ENCODE results near the gene VEGFB. TPM values are rescaled to one million over a fixed set of nuclear protein-coding genes. Genes with fewer than 3 reads are reported as not detected.

Gene VEGFB
- total and polyA plus RNA-seq, 2 of the 4 experiments (the other 2 are of a cell fraction), result 3.0 to 25.1 TPM

GRCh38 chr11:64243236-64243854 is 9.0 kb downstream of the VEGFB start:
- ATAC-seq (ENCODE audit: low read depth) (no peak), DNase-seq (no peak)
- no peak overlapping the region; a peak in 1 of 4 replicates for H4K8ac ChIP-seq (ENCODE audit: low read depth in 2 of 2, low read length in 2 of 2)
- H3K4me3 ChIP-seq (ENCODE audit: insufficient read depth, low read depth, low read length), result no peak overlapping the region
- H3K27ac ChIP-seq (ENCODE audit: insufficient read depth, low read length), result no peak overlapping the region; the same call in 1 of the 2 replicates
- no peak overlapping the region for H2BK15ac ChIP-seq (ENCODE audit: low read depth, low read length)
- H2BK120ac ChIP-seq (ENCODE audit: low read depth, low read length), result no peak overlapping the region
- H4K91ac ChIP-seq (ENCODE audit: insufficient read depth, low read depth, low read length), result no peak overlapping the region
- 100% methylated on average over 1 of the region's 8 CpGs; no CpG with 5 or more reads in 1 of the 2 experiments for WGBS, 2 experiments (ENCODE audit: extremely low coverage in 2 of 2, insufficient read length in 1 of 2)
- H4K20me1 ChIP-seq (ENCODE audit: insufficient read depth, low read length), result peaks cover 26% of the 10 kb centered on the region
- no peak overlapping the region for H4K5ac ChIP-seq (ENCODE audit: low read depth, low read length)
- H3K9ac ChIP-seq (ENCODE audit: low read depth, low read length), result no peak overlapping the region
- H3K4me1 ChIP-seq (ENCODE audit: control insufficient read depth, insufficient read depth, low read length), result peaks cover 13% of the 10 kb centered on the region
- H3K36me3 ChIP-seq (ENCODE audit: control insufficient read depth, insufficient read depth, low read length), result peaks cover 18% of the 10 kb centered on the region
- no peak overlapping the region for H3K14ac ChIP-seq (replicated peaks; ENCODE audit: low read depth, low read length)
- dilution Hi-C loops (cut with HindIII; ENCODE audit: low sequenced_read_pairs, unreplicated experiment) (no loop called here), in situ Hi-C loops (cut with MboI; ENCODE audit: low sequenced_read_pairs) (no loop called here), intact Hi-C loops (cut with micrococcal nuclease) (no loop called here)
- ChIA-PET CTCF (interaction anchor here (1.1 to 2.5 kb wide), 2 partner anchors 39 to 58 kb away, joined by 4 to 8 read pairs; partner anchors contain the start of gene CATSPERZ), POLR2A (ENCODE audit: unreplicated experiment) (no interaction called here)
- H3K9me1 ChIP-seq (ENCODE audit: insufficient read depth, low read length), result peaks cover 14% of the 10 kb centered on the region
- TF ChIP-seq CEBPB (IDR thresholded peaks at IDR 0.05; ENCODE audit: low read depth, low read length), result no peak
- TF ChIP-seq NFE2L2 (IDR thresholded peaks at IDR 0.05; ENCODE audit: low read depth, low read length), result no peak
- no peak for TF ChIP-seq ELK1 (IDR thresholded peaks at IDR 0.05; ENCODE audit: borderline replicate concordance, low read depth, low read length)
- no peak for TF ChIP-seq MXI1 (IDR thresholded peaks at IDR 0.05; ENCODE audit: borderline replicate concordance, low read depth, low read length)
- no peak for TF ChIP-seq CTCF (conservative IDR thresholded peaks at IDR 0.05; ENCODE audit: low read depth, low read length)
- TF ChIP-seq FOS (IDR thresholded peaks at IDR 0.05; ENCODE audit: low read depth, low read length), result no peak
- no peak for TF ChIP-seq RAD21 (IDR thresholded peaks at IDR 0.05; ENCODE audit: low read length)
- no peak for TF ChIP-seq MAZ (IDR thresholded peaks at IDR 0.05; ENCODE audit: borderline replicate concordance, low read depth, low read length)
- TF ChIP-seq USF2 (IDR thresholded peaks at IDR 0.05; ENCODE audit: low read depth, low read length), result no peak
- TF ChIP-seq POLR2A (IDR thresholded peaks at IDR 0.05; ENCODE audit: low read depth, low read length), result no peak; the same call in 1 of the 2 replicates
- no peak for TF ChIP-seq CHD1 (IDR thresholded peaks at IDR 0.05; ENCODE audit: low read depth, low read length)
- no peak for TF ChIP-seq SMC3 (IDR thresholded peaks at IDR 0.05; ENCODE audit: low read depth, low read length)
- no peak for TF ChIP-seq RCOR1 (IDR thresholded peaks at IDR 0.05; ENCODE audit: insufficient replicate concordance, low read length)
- no peak for TF ChIP-seq RFX5 (IDR thresholded peaks at IDR 0.05; ENCODE audit: low read depth, low read length)
- no peak for TF ChIP-seq MAFK (IDR thresholded peaks at IDR 0.05; ENCODE audit: low read depth, low read length)
- TF ChIP-seq BHLHE40 (IDR thresholded peaks at IDR 0.05; ENCODE audit: low read depth, low read length), result no peak
- H3K4me2 ChIP-seq (ENCODE audit: low read depth, low read length), result no peak overlapping the region
- no peak overlapping the region for H2AK5ac ChIP-seq (ENCODE audit: low read depth, low read length)
- H3K18ac ChIP-seq (ENCODE audit: low read depth, low read length), result no peak overlapping the region
- H3K56ac ChIP-seq (ENCODE audit: extremely low read depth, insufficient read depth, low read length), result no peak overlapping the region
- peak overlapping the region; percentile 7 for H2AK9ac ChIP-seq (replicated peaks; ENCODE audit: low read depth, low read length, poor library complexity)
- H3K23ac ChIP-seq (ENCODE audit: low read depth, low read length), result 0 out of 2 replicates have a peak overlapping the region, but pooled peaks have one; percentile 51
- H2BK5ac ChIP-seq (ENCODE audit: low read depth, low read length, poor library complexity, severe bottlenecking), result no peak overlapping the region
- TSS peak; percentile 37 for BruUV-seq (replicated peaks)
- H3K9me3 ChIP-seq (ENCODE audit: control insufficient read depth, insufficient read depth, low read length), result no peaks in the 10 kb centered on the region
- H2AFZ ChIP-seq (replicated peaks; ENCODE audit: low read length, poor library complexity), result peak overlapping the region; percentile 52
- H3K27me3 ChIP-seq (ENCODE audit: control insufficient read depth, insufficient read depth, low read length), result no peaks in the 10 kb centered on the region
- peaks cover 18 to 40% of the 10 kb centered on the region in 2 experiments; a peak in 3 of 4 replicates for H3K79me1 ChIP-seq (ENCODE audit: low read depth in 1 of 2, low read length in 2 of 2)
- H3K4ac ChIP-seq (ENCODE audit: low read depth, low read length), result no peak overlapping the region
- H2BK20ac ChIP-seq (ENCODE audit: low read depth, low read length), result no peak overlapping the region; the same call in 1 of the 2 replicates
